HepG2 (cell line): ENCODE measurements around the gene ARHGAP26. TPM values are rescaled to one million over a fixed set of nuclear protein-coding genes. Genes with fewer than 3 reads are reported as not detected.
A peak's percentile ranks its signal among the peaks of the same experiment; 100 is the strongest.

Source experiments
- FOXJ3 ChIP-seq: sonication (generic); formaldehyde crosslinking; IDR thresholded peaks from 2 replicates; pipeline ENCODE4 v1.4.0; 2020; ENCODE audit warnings: missing genetic modification reagents, mild to moderate bottlenecking, borderline replicate concordance
- FOXK1 ChIP-seq: sonication (generic); formaldehyde crosslinking; IDR thresholded peaks from 2 replicates; pipeline ENCODE4 v1.4.0; 2020; ENCODE audit warnings: low read depth, missing genetic modification reagents, borderline replicate concordance
- GATAD1 ChIP-seq: IDR thresholded peaks from 2 replicates; pipeline ENCODE4 v1.6.1; 2016; ENCODE audit warnings: missing genetic modification reagents, missing compliant biosample characterization
- HDAC1 ChIP-seq: sonication (generic); formaldehyde crosslinking; IDR thresholded peaks from 2 replicates; pipeline ENCODE4 v1.5.1; 2020; ENCODE audit warnings: mild to moderate bottlenecking, missing genetic modification reagents
- HMG20A ChIP-seq: IDR thresholded peaks from 2 replicates; pipeline ENCODE4 v1.6.1; 2016; ENCODE audit warnings: borderline replicate concordance
- HNRNPL ChIP-seq: fragments of 200-400 bp; formaldehyde crosslinking; IDR thresholded peaks from 2 replicates; pipeline ENCODE4 v1.6.1; 2017; ENCODE audit warnings: mild to moderate bottlenecking, low read depth, low read length
- KLF12 ChIP-seq: sonication (generic); formaldehyde crosslinking; IDR thresholded peaks from 2 replicates; pipeline ENCODE4 v1.4.0; 2020; ENCODE audit warnings: missing genetic modification reagents, borderline replicate concordance
- MBD4 ChIP-seq: IDR thresholded peaks from 2 replicates; pipeline ENCODE4 v1.6.1; 2012; ENCODE audit warnings: low read length, inconsistent platforms, borderline replicate concordance
- RCOR2 ChIP-seq: IDR thresholded peaks from 2 replicates; pipeline ENCODE4 v1.6.1; 2016; ENCODE audit warnings: missing biosample characterization, missing genetic modification reagents
- ZNF180 ChIP-seq: sonication (generic); formaldehyde crosslinking; IDR thresholded peaks from 2 replicates; pipeline ENCODE4 v1.4.0; 2020; ENCODE audit warnings: low read depth, missing genetic modification reagents, borderline replicate concordance
- ZNF331 ChIP-seq: sonication (generic); formaldehyde crosslinking; IDR thresholded peaks from 2 replicates; pipeline ENCODE4 v1.4.0; 2020; ENCODE audit warnings: missing genetic modification reagents
- ZNF644 ChIP-seq: IDR thresholded peaks from 2 replicates; pipeline ENCODE4 v1.6.1; 2016; ENCODE audit warnings: low read depth
- polyA plus RNA-seq, 8 experiments: library from polyadenylated mRNA; depleted of rRNA in 3 of 8; stranded (reverse) in 7 of 8; unstranded in 1 of 8; fragments of >200 nt; fragmentation: Illumina TruSeq in 4 of 8; extraction: Trizol in 4 of 8; gene quantifications; 2 replicates each; pipeline versions ENCODE4 v1.2.1 to v1.2.3, GENCODE V29; 2011 to 2016; ENCODE audit warnings: low read depth in 4 of 8, missing spikeins in 1 of 8, mixed read lengths in 1 of 8; ENCODE audit not compliant: insufficient read depth in 1 of 8
- total RNA-seq, 5 experiments: library from RNA; depleted of rRNA; stranded (reverse); fragments of >200 nt; fragmentation: Illumina TruSeq; extraction: Trizol; gene quantifications; 2 replicates each; pipeline ENCODE4 v1.2.3, GENCODE V29; 2016; ENCODE audit warnings: low read depth in 1 of 5
- TF ChIP-seq, protein P1 (sequence below): sonication (generic); formaldehyde crosslinking; IDR thresholded peaks from 2 replicates; pipeline ENCODE4 v1.8.0; 2022; ENCODE audit warnings: mild to moderate bottlenecking, missing genetic modification reagents
- TF ChIP-seq, protein P2 (sequence below): sonication (generic); formaldehyde crosslinking; IDR thresholded peaks from 2 replicates; pipeline ENCODE4 v1.5.0; 2020; ENCODE audit warnings: mild to moderate bottlenecking, missing genetic modification reagents, borderline replicate concordance
- TF ChIP-seq, protein P3 (sequence below): sonication (generic); formaldehyde crosslinking; IDR thresholded peaks from 2 replicates; pipeline ENCODE4 v1.4.0; 2020; ENCODE audit warnings: missing genetic modification reagents
- TF ChIP-seq, protein P4 (sequence below): sonication (generic); formaldehyde crosslinking; IDR thresholded peaks from 2 replicates; pipeline ENCODE4 v1.4.0; 2020; ENCODE audit warnings: missing genetic modification reagents
- TF ChIP-seq, protein P5 (sequence below): IDR thresholded peaks from 2 replicates; pipeline ENCODE4 v1.6.1; 2012; ENCODE audit warnings: low read depth, low read length, improper control_type of control experiment
- TF ChIP-seq, protein P6 (sequence below): sonication (generic); formaldehyde crosslinking; conservative IDR thresholded peaks from 2 replicates; pipeline ENCODE4 v1.8.1; 2023; ENCODE audit warnings: missing genetic modification reagents

Gene ARHGAP26
- total and polyA plus RNA-seq, 2 of the 13 experiments (the other 11 are each of a cell fraction or from before 2014, with no cell fraction given), result 9.6 to 18.2 TPM

DNA sequence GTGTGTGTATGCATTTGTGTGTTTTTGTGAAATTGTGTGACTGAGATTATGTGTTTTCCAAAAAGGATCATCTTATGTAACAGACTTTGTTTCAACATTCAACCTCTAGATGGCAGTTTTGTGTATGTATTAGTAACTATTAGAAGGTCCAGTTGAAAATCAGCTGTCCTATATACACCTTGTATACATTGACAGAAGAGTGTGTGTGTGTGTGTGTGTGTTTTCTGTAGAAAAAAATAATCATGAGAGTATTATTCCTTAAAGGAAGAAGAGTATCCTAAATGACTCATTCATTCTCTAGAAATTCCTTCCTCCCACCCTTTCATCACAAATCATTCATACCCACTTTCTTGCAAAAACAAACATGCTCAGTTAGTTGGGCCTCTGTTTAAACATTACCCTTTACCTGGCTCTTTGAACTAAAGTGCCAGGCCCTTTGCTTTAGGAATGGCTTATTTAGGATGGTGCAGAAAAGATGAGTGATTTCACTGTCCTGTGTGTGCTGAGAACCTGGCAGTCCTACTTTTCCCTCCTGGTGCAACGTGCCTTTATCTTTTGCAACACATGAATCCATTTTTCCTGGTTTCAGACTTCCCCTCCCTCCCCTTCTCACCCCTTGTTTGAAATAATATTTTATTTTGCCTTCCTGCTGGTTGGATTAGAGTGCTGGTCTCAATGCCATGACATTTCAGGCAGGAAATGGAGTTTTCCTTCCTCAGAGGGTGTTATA, 152.2 kb downstream of the ARHGAP26 start (continued):
- TF ChIP-seq, protein P1, sequence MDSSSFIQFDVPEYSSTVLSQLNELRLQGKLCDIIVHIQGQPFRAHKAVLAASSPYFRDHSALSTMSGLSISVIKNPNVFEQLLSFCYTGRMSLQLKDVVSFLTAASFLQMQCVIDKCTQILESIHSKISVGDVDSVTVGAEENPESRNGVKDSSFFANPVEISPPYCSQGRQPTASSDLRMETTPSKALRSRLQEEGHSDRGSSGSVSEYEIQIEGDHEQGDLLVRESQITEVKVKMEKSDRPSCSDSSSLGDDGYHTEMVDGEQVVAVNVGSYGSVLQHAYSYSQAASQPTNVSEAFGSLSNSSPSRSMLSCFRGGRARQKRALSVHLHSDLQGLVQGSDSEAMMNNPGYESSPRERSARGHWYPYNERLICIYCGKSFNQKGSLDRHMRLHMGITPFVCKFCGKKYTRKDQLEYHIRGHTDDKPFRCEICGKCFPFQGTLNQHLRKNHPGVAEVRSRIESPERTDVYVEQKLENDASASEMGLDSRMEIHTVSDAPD (CRISPR knock-in tag), result 0 out of 2 replicates have a peak, but pooled peaks have one; percentile 30
- peak; percentile 77; the same call in 1 of the 2 replicates for TF ChIP-seq FOXJ3 (CRISPR knock-in tag)
- peak; percentile 89; the same call in 1 of the 2 replicates for TF ChIP-seq FOXK1 (CRISPR knock-in tag)
- TF ChIP-seq KLF12, result 0 out of 2 replicates have a peak, but pooled peaks have one; percentile 26
- TF ChIP-seq, protein P2, sequence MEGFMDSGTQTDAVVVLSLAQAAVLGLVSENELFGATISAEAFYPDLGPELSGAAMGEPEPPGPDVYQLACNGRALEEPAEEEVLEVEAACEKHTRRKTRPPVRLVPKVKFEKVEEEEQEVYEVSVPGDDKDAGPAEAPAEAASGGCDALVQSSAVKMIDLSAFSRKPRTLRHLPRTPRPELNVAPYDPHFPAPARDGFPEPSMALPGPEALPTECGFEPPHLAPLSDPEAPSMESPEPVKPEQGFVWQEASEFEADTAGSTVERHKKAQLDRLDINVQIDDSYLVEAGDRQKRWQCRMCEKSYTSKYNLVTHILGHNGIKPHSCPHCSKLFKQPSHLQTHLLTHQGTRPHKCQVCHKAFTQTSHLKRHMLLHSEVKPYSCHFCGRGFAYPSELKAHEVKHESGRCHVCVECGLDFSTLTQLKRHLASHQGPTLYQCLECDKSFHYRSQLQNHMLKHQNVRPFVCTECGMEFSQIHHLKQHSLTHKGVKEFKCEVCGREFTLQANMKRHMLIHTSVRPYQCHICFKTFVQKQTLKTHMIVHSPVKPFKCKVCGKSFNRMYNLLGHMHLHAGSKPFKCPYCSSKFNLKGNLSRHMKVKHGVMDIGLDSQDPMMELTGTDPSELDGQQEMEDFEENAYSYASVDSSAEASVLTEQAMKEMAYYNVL, result peak; percentile 96
- no peak for TF ChIP-seq ZNF644
- peak; percentile 85 for TF ChIP-seq RCOR2 (CRISPR knock-in tag)
- peak; percentile 96 for TF ChIP-seq HMG20A (CRISPR knock-in tag)
- peak; percentile 74 for TF ChIP-seq HDAC1 (CRISPR knock-in tag)
- TF ChIP-seq GATAD1 (CRISPR knock-in tag), result 0 out of 2 replicates have a peak, but pooled peaks have one; percentile 16
- peak; percentile 74; the same call in 1 of the 2 replicates for TF ChIP-seq MBD4
- TF ChIP-seq, protein P3, sequence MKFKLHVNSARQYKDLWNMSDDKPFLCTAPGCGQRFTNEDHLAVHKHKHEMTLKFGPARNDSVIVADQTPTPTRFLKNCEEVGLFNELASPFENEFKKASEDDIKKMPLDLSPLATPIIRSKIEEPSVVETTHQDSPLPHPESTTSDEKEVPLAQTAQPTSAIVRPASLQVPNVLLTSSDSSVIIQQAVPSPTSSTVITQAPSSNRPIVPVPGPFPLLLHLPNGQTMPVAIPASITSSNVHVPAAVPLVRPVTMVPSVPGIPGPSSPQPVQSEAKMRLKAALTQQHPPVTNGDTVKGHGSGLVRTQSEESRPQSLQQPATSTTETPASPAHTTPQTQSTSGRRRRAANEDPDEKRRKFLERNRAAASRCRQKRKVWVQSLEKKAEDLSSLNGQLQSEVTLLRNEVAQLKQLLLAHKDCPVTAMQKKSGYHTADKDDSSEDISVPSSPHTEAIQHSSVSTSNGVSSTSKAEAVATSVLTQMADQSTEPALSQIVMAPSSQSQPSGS, result peak; percentile 45; the same call in 1 of the 2 replicates
- 0 out of 2 replicates have a peak, but pooled peaks have one; percentile 30 for TF ChIP-seq HNRNPL
- TF ChIP-seq, protein P4, sequence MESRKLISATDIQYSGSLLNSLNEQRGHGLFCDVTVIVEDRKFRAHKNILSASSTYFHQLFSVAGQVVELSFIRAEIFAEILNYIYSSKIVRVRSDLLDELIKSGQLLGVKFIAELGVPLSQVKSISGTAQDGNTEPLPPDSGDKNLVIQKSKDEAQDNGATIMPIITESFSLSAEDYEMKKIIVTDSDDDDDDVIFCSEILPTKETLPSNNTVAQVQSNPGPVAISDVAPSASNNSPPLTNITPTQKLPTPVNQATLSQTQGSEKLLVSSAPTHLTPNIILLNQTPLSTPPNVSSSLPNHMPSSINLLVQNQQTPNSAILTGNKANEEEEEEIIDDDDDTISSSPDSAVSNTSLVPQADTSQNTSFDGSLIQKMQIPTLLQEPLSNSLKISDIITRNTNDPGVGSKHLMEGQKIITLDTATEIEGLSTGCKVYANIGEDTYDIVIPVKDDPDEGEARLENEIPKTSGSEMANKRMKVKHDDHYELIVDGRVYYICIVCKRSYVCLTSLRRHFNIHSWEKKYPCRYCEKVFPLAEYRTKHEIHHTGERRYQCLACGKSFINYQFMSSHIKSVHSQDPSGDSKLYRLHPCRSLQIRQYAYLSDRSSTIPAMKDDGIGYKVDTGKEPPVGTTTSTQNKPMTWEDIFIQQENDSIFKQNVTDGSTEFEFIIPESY (CRISPR knock-in tag), result 0 out of 2 replicates have a peak, but pooled peaks have one; percentile 20
- TF ChIP-seq ZNF180 (CRISPR knock-in tag), result no peak
- TF ChIP-seq, protein P5, sequence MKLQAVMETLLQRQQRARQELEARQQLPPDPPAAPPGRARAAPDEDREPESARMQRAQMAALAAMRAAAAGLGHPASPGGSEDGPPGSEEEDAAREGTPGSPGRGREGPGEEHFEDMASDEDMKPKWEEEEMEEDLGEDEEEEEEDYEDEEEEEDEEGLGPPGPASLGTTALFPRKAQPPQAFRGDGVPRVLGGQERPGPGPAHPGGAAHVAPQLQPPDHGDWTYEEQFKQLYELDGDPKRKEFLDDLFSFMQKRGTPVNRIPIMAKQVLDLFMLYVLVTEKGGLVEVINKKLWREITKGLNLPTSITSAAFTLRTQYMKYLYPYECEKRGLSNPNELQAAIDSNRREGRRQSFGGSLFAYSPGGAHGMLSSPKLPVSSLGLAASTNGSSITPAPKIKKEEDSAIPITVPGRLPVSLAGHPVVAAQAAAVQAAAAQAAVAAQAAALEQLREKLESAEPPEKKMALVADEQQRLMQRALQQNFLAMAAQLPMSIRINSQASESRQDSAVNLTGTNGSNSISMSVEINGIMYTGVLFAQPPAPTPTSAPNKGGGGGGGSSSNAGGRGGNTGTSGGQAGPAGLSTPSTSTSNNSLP, result peak; percentile 55
- TF ChIP-seq ZNF331 (CRISPR knock-in tag), result 0 out of 2 replicates have a peak, but pooled peaks have one; percentile 43
- TF ChIP-seq, protein P6, sequence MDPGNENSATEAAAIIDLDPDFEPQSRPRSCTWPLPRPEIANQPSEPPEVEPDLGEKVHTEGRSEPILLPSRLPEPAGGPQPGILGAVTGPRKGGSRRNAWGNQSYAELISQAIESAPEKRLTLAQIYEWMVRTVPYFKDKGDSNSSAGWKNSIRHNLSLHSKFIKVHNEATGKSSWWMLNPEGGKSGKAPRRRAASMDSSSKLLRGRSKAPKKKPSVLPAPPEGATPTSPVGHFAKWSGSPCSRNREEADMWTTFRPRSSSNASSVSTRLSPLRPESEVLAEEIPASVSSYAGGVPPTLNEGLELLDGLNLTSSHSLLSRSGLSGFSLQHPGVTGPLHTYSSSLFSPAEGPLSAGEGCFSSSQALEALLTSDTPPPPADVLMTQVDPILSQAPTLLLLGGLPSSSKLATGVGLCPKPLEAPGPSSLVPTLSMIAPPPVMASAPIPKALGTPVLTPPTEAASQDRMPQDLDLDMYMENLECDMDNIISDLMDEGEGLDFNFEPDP (CRISPR knock-in tag), result no peak
